HG03066 (cell line): ENCODE measurements around the gene TBC1D32.
"Not testable (repeated sequence)": the region's sequence is repeated elsewhere in the genome, so short reads cannot be mapped to it uniquely, and the experiment has no call there.

Experiments
- ATAC-seq: cut with Tn5 transposase; IDR thresholded peaks from one replicate; pipeline ENCODE4 v1.9.1; 2021; ENCODE audit warnings: low read depth; ENCODE audit not compliant: unreplicated experiment

TBC1D32 gene, protein sequence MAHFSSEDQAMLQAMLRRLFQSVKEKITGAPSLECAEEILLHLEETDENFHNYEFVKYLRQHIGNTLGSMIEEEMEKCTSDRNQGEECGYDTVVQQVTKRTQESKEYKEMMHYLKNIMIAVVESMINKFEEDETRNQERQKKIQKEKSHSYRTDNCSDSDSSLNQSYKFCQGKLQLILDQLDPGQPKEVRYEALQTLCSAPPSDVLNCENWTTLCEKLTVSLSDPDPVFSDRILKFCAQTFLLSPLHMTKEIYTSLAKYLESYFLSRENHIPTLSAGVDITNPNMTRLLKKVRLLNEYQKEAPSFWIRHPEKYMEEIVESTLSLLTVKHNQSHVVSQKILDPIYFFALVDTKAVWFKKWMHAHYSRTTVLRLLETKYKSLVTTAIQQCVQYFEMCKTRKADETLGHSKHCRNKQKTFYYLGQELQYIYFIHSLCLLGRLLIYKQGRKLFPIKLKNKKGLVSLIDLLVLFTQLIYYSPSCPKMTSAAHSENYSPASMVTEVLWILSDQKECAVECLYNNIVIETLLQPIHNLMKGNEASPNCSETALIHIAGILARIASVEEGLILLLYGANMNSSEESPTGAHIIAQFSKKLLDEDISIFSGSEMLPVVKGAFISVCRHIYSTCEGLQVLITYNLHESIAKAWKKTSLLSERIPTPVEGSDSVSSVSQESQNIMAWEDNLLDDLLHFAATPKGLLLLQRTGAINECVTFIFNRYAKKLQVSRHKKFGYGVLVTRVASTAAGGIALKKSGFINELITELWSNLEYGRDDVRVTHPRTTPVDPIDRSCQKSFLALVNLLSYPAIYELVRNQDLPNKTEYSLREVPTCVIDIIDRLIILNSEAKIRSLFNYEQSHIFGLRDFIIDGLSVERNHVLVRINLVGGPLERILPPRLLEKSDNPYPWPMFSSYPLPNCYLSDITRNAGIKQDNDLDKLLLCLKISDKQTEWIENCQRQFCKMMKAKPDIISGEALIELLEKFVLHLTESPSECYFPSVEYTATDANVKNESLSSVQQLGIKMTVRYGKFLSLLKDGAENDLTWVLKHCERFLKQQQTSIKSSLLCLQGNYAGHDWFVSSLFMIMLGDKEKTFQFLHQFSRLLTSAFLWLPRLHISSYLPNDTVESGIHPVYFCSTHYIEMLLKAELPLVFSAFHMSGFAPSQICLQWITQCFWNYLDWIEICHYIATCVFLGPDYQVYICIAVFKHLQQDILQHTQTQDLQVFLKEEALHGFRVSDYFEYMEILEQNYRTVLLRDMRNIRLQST

DNA sequence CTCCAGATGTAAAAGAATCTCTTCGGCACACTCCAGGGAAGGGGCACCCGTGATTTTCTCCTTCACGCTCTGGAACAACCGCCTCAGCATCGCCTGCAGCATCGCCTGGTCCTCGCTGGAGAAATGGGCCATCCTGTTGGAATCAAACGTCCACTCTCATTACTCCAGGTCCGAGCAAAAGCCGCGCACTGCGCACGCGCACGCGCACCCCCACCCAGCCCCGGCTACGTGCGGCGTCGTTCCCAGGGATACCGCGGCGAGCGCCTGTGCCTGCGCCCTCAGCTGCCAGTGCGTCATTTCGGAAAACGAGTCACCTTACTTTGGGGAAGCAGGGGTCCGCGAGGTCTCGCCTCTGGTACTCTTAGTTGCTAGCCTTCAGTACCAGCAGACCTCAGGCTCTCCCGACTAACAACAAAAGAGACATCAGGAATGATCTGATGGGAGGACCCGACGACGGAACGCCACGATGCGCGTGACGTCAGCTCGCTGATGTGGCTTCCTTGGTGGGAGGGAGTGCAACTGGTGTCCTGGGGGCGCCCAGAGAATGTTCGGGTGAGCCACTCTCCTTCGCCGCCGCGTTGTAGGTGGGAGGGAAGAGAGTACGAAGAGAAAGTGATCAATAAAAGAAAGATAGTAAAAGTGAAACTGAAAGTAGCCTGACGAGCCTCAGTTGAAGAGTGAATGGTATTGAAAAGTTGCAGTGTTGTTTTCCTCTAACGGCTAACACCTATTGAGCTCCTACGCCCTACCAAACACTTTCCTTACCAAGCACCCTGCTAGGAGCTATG is at the start of gene TBC1D32:
TSS of gene TBC1D32 (minus strand) at position 182 of the 788 bp plus-strand sequence. CDS start at position 132, 50 bp downstream.
- peak; percentile 93 for ATAC-seq

- ATAC-seq: no peak
These were observed 49.2 kb upstream of the TBC1D32 start for GRCh38 chr6:121383478-121383877.

- no peak for ATAC-seq
These were observed 48.3 kb upstream of the TBC1D32 start for GRCh38 chr6:121382467-121383121.

DNA sequence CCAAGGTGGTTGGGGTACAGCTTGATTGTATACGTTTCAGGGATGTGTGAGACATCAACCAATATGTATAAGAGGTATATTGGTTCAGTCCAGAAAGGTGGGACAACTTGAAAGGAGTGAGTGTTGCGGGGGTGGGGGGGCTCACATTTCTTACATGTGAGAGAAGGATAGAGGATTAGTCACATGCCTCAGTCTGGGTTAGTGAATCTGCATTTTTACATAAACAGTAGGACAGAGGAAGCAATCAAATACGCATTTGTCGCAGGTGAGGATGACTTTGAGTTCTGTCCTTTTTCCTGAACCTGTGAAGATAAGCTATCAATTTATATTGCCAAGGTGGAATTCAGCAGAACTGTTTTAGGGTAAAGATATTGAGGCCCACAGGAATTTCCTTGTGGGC is 42.1 kb upstream of the TBC1D32 start:
- no peak for ATAC-seq

GRCh38 chr6:121374219-121374618 is 39.9 kb upstream of the TBC1D32 start:
- ATAC-seq: not testable (repeated sequence)

DNA sequence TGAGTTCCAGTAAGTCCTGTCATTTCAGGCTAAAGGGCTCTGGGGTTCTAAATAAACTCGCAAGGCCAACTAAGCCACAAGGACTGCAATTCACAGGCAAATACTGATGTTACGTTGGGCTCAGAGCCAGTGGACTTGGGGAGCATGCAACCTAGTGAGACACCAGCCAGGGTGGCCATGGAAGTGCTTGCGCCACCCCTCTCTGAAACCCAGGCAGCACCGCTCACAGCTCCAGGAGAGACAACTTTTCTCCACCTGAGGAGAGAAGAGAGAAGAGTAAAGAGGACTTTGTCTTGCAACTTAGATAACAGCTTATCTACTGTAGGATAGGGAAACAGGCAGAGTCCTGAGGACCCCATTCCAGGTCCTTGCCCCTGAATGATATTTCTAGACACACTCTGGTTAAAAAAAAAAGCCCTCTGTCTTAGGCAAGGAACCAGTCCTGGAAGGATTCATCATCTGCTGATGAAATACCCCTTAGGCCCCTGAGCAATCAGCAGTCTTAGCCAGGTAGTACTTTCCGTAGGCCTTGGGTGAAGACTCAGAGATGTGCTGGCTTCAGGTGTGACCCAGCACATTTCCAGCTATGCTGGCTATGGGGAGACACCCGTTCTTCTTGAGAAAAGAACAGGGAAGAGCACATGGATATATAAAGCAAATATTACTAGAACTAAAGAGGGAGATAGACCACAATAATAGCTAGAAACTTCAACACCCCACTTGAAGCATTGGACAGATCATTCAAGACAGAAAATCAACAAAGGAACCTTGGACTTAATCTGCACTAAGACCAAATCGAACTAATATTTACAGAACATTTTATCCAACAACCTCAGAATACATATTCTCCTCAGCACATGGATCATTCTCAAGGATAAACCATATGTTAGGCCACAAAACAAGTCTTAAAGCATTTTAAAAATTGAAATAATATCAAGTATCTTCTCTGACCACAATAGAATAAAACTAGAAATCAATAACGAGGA is 31.5 kb upstream of the TBC1D32 start:
- ATAC-seq: no peak

DNA sequence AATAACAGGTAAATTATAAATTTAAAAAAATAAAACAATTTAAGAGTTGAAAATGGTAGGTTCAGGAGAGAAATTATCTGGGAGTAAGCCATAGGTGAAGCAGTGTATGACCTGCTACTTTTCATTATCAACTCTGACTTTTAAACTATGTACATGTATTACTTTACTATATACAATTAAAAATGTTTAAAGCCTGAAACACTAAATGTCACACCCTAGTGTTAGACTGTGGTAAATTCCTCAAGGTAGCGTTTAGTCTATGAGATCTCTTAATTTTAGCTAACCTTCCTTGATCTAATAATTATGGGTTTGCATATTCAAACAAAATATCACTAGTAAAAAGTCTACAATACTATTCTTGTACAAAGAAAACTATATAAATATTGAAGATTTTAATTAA is 22.3 kb upstream of the TBC1D32 start:
- no peak for ATAC-seq

- ATAC-seq: no peak
These were observed 20.5 kb upstream of the TBC1D32 start for GRCh38 chr6:121354764-121355163.

- no peak for ATAC-seq
These were observed 18.7 kb upstream of the TBC1D32 start for GRCh38 chr6:121352941-121353340.

- ATAC-seq: no peak
These were observed 17.6 kb upstream of the TBC1D32 start for GRCh38 chr6:121351916-121352315.

GRCh38 chr6:121349596-121349995 is 15.3 kb upstream of the TBC1D32 start:
- no peak for ATAC-seq

DNA sequence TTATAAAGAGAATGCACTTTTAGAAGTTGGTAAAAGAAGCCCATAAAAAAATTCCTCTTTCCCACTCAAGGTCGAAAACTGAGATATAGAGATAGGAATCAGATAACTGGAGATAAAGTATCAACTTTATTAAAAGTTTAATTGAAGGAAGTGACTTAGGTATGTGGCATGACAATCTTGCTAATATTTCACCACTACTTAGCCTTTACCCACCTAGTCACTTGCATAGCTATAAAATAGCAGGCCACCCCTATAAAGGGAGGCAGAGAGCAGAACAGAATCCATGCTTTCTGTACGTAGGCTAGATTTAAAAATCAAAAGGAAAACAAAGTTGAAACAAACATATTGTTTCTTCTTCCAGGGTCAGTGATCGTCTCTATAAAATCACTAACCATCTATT is 13.2 kb upstream of the TBC1D32 start:
- ATAC-seq: no peak

DNA sequence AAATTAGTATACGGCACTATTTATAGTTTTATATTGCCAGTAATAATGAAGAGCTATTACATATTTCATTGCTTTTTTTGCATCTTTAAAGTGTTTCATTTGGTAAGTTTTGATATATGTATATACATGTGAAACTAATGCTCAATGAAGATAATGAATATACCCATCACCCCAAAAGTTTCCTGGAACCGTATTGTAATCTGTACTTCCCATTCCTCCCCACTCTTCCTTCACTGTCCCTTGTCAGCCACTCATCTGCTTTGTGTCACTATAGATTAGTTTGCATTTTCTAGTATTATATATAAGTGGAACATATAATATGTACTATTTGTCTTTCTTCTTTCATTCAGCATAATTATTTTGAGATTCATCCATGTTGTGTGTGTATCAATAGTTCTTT is 10.3 kb upstream of the TBC1D32 start:
- no peak for ATAC-seq

GRCh38 chr6:121339639-121340226 is 5.5 kb upstream of the TBC1D32 start:
- ATAC-seq: no peak

GRCh38 chr6:121338956-121339355 is 4.7 kb upstream of the TBC1D32 start:
- no peak for ATAC-seq

DNA sequence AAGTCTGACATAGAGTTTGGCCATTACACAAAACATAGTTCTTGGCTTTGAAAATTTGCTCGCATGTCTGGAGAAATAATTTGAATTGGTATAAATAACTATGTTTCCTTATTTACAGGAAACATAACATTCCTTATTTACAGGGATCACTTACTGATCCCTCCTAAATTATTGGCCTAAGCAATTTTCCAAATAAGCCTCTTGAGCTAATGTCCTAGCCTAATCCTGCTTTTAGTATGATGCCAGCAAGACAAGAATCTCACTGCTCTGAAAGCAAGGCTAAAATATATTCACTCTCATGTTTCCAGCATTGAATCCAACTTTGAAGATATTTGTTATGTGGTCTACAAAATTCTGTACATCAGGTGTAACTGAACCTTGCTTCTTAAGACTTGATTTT is 4.1 kb upstream of the TBC1D32 start:
- no peak for ATAC-seq

- ATAC-seq: peak; percentile 2
These were observed 1.1 kb upstream of the TBC1D32 start for GRCh38 chr6:121335087-121336008.
